A204.1 (cell line): ENCODE results near the gene CDC42BPA.
"Not testable (repeated sequence)": the region's sequence is repeated elsewhere in the genome, so short reads cannot be mapped to it uniquely, and the experiment has no call there.

Experiments used
- FAIRE-seq: peaks from 2 replicates; lab custom pipeline; 2012; peaks lifted over from hg19 to GRCh38; lab: Jason Lieb, UNC

The CDC42BPA gene

GRCh38 chr1:227127891-227128290 is 190.4 kb downstream of the CDC42BPA start:
- FAIRE-seq: no peak

GRCh38 chr1:227125929-227126545 is 192.3 kb downstream of the CDC42BPA start:
- no peak for FAIRE-seq

- FAIRE-seq: no peak
Observed at GRCh38 chr1:227124473-227124872, 193.8 kb downstream of the CDC42BPA start.

- FAIRE-seq: no peak
Observed at GRCh38 chr1:227120826-227121225, 197.5 kb downstream of the CDC42BPA start.

- FAIRE-seq: no peak
Observed at GRCh38 chr1:227112538-227112937, 205.8 kb downstream of the CDC42BPA start.

GRCh38 chr1:227111782-227112181 is 206.5 kb downstream of the CDC42BPA start:
- FAIRE-seq: no peak

GRCh38 chr1:227105291-227105690 is 213.0 kb downstream of the CDC42BPA start:
- FAIRE-seq: not testable (repeated sequence)

- no peak for FAIRE-seq
Observed at GRCh38 chr1:227102056-227102455, 216.2 kb downstream of the CDC42BPA start.

- no peak for FAIRE-seq
Observed at GRCh38 chr1:227094249-227094966, 223.9 kb downstream of the CDC42BPA start.

- FAIRE-seq: no peak
Observed at GRCh38 chr1:227093309-227093708, 225.0 kb downstream of the CDC42BPA start.

- no peak for FAIRE-seq
Observed at GRCh38 chr1:227092069-227092468, 226.2 kb downstream of the CDC42BPA start.

- FAIRE-seq: no peak
Observed at GRCh38 chr1:227086636-227087035, 231.7 kb downstream of the CDC42BPA start.

GRCh38 chr1:227082999-227083746 is 235.1 kb downstream of the CDC42BPA start:
- FAIRE-seq: no peak

GRCh38 chr1:227077783-227078182 is 240.5 kb downstream of the CDC42BPA start:
- FAIRE-seq: no peak

- no peak for FAIRE-seq
Observed at GRCh38 chr1:227073786-227074185, 244.5 kb downstream of the CDC42BPA start.

- no peak for FAIRE-seq
Observed at GRCh38 chr1:227072991-227073390, 245.3 kb downstream of the CDC42BPA start.

GRCh38 chr1:227071895-227072587 is 246.3 kb downstream of the CDC42BPA start:
- FAIRE-seq: no peak

- no peak for FAIRE-seq
Observed at GRCh38 chr1:227070638-227071285, 247.5 kb downstream of the CDC42BPA start.

GRCh38 chr1:227069490-227069889 is 248.8 kb downstream of the CDC42BPA start:
- FAIRE-seq: no peak

GRCh38 chr1:227068883-227069282 is 249.4 kb downstream of the CDC42BPA start:
- no peak for FAIRE-seq

GRCh38 chr1:227066999-227067398 is 251.3 kb downstream of the CDC42BPA start:
- FAIRE-seq: no peak

- no peak for FAIRE-seq
Observed at GRCh38 chr1:227065311-227065710, 253.0 kb downstream of the CDC42BPA start.
